Fibroblast of villous mesenchyme (primary cell): ENCODE data around the gene MSLN. TPM values are rescaled to one million over a fixed set of nuclear protein-coding genes. Genes with fewer than 3 reads are reported as not detected.

Experiments
- DNase-seq: peaks from one replicate; pipeline ENCODE4 v3.0.0-alpha.2; 2010; ENCODE audit warnings: low read depth
- H3K4me3 ChIP-seq: 2 replicates; pipeline ENCODE4 v1.5.1; 2011; ENCODE audit warnings: low read depth, mild to moderate bottlenecking, low read length
- CTCF ChIP-seq: IDR thresholded peaks from 2 replicates; pipeline ENCODE4 v1.5.1; 2012; ENCODE audit warnings: low read depth, mild to moderate bottlenecking, low read length; ENCODE audit not compliant: insufficient read depth
- total RNA-seq: library from RNA; depleted of rRNA; stranded (reverse); fragments of >200 nt; gene quantifications from 2 replicates; pipeline ENCODE4 v1.2.3, GENCODE V29; 2012

The MSLN gene
- total RNA-seq, 1 donor = 0.86 TPM

- no peak overlapping the region for H3K4me3 ChIP-seq
- no peak for DNase-seq
- no peak for TF ChIP-seq CTCF
Observed at GRCh38 chr16:767743-768235, 7.3 kb downstream of the MSLN start.

- DNase-seq = no peak
- H3K4me3 ChIP-seq = no peak overlapping the region
- TF ChIP-seq CTCF = no peak
Observed at GRCh38 chr16:768428-768827, 7.9 kb downstream of the MSLN start.

GRCh38 chr16:769184-769784 is 8.8 kb downstream of the MSLN start:
- H3K4me3 ChIP-seq = no peak overlapping the region
- DNase-seq = no peak
- TF ChIP-seq CTCF = no peak

- TF ChIP-seq CTCF = no peak
- DNase-seq = no peak
- H3K4me3 ChIP-seq = no peak overlapping the region
Observed at GRCh38 chr16:769934-770333, 9.4 kb downstream of the MSLN start.

GRCh38 chr16:770411-770810 is 9.9 kb downstream of the MSLN start:
- no peak overlapping the region for H3K4me3 ChIP-seq
- DNase-seq = no peak
- no peak for TF ChIP-seq CTCF

- no peak overlapping the region for H3K4me3 ChIP-seq
- DNase-seq = no peak
- no peak for TF ChIP-seq CTCF
Observed at GRCh38 chr16:772959-773358, 12.4 kb downstream of the MSLN start.
